Renal cortex interstitium (tissue), 11 donors: ENCODE measurements around the gene XPC. TPM values are rescaled to one million over a fixed set of nuclear protein-coding genes. Genes with fewer than 3 reads are reported as not detected.
A peak's percentile ranks its signal among the peaks of the same experiment; 100 is the strongest.

Experiments
- DNase-seq, 11 donors: peaks; one replicate each; pipeline ENCODE4 v3.0.0-alpha.2; 2013; ENCODE audit warnings: low read depth in 9 of 11, low spot score in 4 of 11; ENCODE audit errors: extremely low read depth in 1 of 11
- polyA plus RNA-seq, 3 donors: library from polyadenylated mRNA; unstranded; fragments of 120-200 nt; gene quantifications; one replicate each; pipeline ENCODE4 v1.2.1, GENCODE V29; 2013; ENCODE audit not compliant: insufficient read length in 3 of 3

Gene XPC
- polyA plus RNA-seq, 3 donors = 42.7 to 60.4 (median 52.6) TPM

DNA sequence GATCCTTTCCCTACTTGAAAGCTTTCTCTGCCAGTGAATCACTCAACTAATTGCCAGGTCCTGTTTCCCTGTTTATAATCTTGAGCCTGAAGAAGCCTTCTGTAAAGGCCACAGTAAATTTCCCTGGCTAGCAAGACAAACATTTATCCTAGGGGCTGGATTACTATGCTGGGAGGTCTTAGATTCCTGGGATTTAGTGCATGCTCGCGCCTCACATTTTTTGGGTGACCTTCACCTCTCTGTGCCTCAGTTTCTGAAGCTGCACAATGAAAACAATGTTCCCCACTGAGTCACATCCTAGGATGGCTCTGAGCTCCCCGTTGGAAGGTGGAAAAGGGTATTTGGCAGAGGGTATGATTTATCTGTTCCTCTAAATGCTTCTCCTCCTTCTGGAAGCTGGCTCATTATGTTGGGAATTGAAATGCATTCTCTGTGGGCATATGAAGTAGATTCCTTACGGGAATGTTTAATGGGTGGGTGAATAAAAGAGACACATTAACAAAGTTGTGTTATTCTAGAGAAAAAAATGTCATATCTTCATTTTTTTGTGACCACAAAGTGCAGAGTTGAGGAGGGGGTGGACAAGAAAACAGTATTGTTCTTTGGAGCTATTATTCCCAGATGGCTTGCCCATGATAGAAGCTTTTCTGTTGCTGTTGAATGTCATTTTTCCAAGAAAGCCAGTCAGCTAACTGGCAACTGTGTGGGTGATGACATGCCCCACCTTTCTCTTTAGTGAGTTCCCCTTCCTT, 32.6 kb upstream of the XPC start:
- DNase-seq = peak in 1 of 11 donors; percentile 31

DNA sequence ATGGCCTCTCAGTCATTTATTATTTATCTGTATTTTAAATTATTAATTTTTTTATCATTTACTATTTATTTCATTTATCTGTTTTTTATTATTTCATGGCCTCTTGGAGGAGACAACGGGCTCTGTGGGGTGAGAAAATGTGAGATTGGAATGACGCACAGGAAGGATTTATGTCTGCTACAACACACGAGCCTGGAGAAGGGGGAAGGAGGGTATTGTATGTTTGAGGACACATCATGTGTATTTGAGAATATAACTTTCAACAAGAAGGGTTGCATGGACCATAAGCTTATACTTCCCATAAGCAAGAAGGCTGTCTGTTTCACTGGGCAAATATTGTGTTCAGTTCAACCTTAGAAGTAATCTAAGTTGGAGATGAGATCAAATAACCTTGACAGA, 31.9 kb upstream of the XPC start:
- no peak for DNase-seq

DNA sequence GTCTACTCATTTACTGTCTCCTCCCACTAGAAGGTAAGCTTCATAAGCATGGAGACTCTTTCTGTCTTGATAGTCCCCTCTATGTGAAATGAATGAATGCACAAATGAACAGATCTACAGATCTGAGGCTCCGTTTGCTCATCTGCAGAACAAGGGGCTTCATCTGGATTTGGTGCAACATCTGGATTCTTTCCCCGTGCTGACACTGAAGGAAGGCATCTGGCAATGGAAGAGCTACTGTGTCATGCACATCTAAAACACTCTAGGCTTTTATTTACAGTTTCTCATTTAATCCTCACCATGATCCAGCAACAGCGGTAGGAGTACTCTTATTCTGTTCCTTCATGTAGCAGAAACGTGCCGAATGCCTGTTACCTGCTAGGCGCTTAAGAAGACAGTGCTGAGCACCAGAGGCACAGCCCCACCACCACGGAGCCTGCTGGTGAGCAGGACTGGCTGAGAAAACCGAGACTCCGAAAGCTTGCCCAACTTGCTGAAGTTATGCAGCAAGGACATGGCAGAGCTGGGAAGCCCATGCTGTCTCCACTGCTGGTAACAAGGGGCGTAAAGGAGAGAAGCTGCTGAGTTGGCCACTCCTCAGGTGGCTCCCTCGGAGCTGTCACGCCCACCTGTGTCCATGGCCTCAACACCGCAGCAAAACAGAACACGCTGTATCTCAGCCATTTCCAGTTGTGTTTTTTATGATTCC, 31.3 kb upstream of the XPC start:
- DNase-seq = peak in 6 of 11 donors; percentile 36 to 59 (median 49)

DNA sequence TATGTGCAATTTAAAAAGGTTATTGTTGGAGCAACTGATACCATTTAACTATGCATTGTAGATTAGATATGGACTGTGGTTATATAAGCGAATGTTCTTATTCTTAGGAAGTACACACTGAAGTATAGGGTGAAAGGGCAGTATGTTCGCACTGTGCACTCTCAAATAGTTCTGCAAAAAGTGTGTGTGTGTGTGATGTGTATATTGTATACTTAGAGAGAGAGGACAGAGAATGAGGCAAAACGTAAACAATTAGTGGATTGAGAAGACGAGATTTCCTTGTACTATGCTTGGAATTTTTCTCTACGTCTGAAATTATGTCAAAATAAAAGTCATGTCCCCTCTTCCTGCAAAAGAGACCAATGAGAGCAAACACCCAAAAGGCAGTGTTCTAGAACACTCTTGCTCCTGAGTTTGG, 30.6 kb upstream of the XPC start:
- DNase-seq = no peak

DNA sequence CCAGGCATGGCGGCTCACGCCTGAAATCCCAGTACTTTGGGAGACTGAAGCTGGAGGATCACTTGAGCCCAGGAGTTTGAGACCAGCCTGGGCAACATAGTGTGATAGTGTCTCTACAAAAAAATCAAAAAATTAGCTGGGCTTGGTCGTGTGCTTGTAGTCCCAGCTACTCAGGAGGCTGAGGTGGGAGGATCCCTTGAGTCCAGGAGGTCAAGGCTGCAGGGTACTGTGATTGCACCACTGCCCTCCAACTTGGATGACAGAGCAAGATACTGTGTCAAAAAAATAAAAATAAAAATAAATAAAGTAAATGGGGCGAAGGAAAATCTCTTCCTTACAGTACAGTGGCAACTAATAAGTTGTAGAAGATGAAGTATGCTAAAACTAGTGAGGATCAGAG, 29.8 kb upstream of the XPC start:
- DNase-seq = no peak

DNA sequence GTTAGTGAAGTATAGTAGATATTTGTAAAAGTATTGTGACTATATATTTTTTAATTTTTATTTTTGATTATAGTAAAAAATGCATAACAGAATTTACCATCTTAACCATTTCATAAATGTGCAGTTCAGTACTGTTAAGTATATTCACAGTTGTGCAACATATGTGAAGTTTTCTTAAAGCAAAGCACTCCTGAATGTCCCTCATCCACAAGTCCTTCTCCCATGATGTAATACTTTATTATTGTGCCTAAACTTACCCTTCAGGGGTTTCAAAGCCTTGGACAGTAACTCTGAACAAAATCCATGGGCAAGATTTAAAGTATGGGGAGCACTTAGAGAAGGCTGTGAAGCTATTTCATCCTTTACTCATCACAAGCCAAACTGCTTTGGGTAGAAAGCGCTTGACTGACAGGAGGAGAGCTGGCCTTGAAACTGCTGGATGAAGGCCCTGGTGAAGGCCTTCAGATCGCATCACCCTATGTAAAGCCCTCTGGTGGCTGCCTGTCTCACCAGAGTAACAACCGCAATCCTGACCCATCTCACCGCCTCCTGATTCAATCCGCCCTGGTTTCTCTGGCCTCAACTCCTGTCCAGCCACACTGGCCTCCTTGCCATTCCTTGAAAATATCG, 28.3 kb upstream of the XPC start:
- no peak for DNase-seq

DNA sequence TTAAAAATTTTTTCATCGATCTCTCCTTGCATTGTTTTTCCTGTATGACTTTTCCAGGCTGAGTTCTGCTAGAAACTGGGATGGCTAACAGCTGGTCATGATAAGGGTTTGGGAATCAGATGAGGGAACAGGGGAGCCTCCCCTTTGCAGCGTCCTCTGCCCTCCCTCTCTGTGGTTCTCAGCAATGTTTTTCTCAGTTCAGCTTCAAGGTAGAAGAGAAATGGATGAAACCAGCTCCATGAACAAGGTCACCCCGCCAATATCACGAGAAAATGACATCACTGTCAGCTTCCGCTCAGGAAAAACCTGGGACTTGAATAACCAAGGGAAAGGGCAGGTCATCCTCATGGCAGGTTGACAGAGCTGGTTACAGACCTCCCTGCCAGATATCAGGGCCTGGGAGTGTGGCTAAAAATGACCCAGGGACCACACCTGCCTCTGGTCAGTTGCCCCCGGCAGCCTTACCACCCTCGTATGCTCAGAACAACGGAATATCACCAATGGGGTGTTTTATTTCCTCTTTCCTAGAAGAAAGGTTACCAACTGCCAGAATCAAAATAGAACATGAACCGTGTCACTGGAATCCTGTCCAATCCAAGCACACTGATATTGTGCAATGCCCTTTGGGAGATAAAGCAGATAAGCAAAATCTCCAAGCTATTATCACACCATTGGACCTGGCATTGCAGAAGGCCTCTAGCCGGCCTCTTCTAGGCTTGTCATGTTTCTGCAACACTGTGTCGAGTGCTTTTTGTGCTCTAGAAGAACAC, 26.3 kb upstream of the XPC start:
- DNase-seq = no peak

DNA sequence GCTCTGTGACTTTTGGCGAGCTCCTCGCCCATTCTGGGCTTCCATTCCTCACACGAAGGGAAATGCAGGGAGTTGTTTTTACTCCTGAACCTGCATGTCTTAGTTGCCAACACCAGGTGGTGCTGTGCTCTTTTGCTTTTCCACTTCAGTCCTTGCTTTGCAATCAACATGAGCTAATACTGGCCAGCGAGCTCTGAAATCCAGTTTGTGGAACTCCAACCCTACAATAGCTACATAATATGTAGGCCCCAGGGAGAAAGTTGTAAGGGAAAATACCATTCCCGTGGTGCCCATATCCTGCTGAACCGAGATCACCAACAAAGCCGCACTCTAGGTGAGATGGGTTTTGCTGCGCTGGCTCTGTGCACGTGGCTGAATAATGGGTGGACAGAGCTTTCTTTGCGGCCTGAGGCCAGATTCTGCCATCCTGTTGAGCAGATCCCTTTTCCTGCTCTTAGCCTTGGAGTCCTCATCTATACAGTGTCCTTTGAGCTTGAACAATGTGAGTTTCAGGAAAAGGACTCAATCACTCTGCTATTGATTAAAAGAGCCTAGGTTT, 25.2 kb upstream of the XPC start:
- peak in 10 of 11 donors; percentile 63 to 84 (median 74) for DNase-seq

DNA sequence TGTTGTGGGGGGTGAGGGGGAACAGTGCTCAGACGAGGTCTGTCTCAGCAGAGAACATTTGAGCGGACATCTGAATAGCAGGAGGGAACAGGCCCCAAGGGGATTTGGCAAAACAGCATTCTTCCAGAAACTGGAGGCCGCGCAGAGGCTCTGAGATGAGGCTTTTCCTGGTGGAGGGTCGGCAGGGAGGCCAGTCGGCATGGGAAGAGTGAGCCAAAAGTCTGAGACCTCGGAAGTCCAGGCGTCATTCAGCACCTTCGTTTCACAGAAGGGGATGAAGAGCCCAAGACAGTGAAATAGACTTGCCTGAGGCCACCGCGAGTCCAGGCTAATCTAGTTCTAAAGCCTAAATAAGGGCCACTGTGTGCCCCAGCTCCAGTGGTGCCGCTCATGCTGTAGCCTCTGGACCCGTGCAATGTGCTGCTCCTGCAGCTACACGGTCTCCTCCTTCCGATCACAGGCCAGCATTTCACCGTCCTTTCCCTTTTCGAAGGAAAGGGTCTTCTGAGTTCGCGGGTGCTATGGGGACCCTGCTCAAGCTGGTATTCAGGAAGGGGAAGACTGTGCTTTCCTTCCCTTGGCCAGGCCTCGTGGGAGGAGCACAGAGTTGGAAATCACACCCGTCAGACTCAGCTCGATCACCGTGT, 24.6 kb upstream of the XPC start:
- no peak for DNase-seq

DNA sequence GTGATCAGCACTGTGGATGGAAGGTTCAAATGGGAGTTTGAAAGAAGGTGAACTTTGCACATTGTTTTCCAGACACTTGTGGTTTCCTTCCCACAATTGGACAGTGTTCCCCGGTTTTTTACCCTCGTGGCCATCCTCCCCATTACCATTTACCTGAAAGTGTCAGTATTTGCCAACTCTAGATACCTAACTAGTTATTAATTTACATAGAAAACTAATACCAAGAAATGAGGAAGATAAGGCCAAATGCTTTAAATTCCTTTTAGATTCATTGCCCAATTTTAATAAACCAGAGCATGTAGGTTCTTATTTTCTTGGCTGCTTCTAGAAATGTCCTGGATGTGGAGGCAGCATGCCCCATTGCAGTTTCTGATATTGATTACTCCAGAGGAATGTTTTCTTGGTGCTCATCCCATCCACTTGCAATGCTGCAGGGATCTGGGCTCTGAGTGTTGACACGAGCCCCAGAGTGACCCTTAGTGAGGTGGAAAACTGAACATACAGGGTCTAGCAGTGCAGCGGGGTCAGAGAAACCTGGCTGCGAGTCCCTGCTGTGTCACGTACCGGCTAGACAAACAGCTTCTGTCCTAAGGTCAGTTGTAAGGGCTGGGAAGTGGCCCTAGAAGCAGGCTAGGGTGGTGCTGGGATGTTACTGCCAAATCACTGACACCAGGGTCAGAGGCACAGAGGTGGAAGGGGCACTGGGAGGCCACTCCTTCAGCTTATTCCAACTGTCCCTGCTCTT, 23.7 kb upstream of the XPC start:
- DNase-seq = no peak

DNA sequence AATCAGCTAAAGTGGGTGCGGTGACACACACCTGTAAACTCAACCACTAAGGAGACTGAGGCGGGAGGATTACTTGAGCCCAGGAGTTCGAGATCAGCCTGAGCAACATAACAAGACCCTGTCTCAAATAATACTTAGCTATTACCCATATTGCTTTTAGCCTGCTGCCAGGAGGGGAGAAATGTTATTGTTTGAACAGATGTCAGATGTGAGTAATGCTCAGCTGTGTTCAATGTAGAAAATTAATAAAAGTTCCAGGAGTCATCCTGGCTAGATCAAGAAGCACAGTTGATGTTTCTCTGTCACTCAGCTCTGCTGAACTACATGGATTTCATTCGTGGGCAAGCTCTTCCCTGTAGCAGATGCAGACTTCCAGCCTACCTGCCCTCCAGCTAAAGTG, 22.4 kb upstream of the XPC start:
- no peak for DNase-seq

DNA sequence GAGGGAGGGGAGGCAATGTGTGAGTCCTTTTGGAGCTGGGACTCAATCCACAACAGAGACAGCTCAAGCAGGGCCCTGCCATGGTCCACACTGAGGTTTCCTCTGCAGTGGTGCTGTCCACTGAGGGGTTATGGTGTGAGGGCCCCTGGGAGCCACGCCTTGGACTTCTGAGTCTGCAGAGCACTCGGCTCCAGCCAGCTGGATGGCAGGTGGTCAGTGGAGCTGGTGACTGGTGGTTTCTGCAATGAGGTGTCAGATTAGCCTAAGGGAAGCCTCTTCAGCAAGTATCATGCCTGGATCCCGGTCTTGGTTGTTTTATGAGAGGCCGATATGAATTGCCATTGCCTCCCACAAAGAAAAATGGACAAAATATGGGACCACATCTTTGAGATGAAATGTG, 21.9 kb upstream of the XPC start:
- DNase-seq = no peak

DNA sequence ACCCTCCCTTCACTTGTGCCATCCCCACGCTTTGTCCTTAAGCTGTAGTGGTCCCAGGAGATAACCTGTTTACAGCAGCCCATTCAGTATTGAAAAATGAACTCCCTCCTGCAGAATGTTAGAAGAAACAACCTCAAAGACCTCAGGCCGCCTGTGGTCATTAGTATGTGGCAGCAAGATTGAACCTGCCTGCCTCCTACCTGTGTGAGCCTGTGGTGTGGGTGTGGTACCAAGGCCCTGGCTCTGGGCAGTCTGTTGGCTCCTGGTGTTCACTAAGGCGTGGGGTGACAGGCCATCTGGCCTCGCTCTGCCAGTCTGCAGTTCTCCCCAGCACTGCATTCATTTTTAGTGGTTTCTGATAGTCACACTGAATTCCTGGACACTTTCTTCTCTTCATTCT, 21.2 kb upstream of the XPC start:
- DNase-seq = no peak

DNA sequence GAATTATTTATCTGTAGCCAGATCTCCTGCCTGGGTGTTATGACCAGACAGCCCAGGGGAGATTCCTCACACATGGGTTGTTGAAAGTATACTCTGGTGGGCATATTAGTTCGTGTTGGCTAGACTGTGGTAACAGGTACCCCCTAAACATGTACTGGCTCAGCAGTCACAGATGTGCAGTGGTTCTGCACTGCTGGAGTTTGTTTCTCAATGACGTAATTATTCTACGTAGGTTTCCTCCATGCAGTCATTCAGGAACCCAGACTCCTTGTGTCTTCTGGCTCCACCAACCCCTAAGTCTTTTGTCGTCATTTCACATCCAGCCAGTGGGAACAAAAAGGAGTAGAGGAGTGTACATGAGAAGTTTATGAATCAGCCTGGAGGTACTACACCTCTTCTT, 16.5 kb upstream of the XPC start:
- no peak for DNase-seq

DNA sequence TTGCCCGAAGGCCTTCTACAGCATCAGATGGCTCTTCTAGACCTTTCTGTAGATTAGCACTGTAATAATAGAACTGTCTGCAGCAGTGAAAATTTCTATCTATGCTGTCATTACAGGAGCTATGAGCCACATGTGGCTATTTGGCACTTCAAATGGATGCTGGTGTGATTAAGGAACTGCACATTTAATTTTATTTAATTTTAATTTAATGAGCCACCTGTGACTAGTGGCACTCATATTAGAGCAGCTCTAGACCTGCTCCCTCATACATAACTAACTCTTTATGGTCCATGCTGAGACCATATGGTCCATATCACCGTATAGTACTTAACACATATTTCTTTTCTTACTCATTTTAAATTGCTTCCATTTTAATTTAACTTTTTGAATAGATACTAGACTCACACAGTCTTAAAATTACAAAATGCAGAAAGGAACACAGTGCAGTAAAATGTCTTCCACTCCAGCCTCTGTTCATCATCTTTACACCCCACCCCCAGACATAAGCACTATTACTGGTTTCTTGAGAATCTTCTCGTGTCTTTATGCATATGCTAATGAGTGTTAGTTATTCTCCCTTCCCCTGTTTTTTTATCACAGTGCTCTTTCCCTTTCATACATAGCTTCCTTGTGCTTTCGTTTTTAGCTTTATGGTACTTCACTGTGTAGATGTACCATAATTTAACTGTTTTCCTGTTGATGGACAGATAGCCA, 9.8 kb upstream of the XPC start:
- DNase-seq = no peak

DNA sequence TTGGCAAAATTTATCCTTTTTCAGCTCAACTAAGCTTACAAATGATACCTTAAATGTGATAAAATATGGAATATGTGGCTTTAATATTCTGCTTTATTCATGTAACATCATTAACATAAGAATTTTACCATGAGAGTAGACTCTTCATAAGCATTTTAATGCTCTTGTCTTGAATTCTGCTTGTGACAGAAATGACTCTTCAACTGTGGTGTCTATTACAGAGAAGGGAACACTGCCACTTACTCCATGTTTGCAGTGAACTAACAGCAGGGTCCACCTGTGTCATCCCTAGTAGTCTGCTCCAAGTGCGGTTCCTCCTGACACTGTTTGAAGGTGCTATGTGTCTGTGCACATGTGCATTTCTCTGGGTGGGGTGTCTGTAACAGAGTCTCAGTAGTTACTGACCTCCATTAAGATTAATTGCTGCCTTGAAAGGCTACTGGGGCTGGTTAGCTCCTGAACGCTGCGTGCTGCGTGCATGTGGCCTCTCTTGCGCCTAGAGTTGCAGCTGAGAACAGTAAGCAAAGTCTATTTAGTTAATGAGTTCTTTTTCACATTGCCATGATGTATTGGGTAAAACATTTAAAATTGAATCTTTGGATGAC, 8.6 kb upstream of the XPC start:
- DNase-seq = no peak

DNA sequence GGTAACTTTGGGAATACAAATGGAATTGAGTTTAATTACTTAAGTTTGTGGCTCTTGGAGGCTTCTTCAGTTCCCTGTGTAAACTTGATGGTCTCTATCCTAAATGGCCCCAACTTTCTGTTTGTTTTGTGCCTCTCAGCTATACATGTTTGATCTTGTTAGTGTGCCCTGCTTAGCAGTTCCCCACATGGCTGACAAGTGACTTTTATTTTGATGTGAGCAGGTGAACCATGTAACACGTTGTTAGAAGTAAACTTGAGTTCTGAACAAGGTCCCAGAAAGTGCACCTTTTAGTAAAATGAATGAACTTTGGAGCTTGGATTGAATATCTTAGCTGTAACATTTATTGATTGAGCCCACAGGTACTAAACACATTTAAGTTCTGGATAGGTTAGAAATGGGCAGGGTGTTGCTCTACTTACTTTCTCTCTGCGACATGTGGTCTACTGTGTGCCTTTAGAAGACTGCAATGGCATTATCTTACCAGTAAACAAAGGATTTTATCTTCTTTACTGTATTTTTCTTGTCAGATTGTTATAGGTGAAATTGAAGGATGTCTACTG, 4.7 kb upstream of the XPC start:
- no peak for DNase-seq
